Activated CD8-positive, alpha-beta memory T cell treated with anti-CD3 and anti-CD28 coated beads, Interleukin-2, amount 50 U/mL, for 48 hours (primary cell): ENCODE measurements around the gene LRRC26.

Experiments used
- DNase-seq: peaks from one replicate; pipeline ENCODE4 v3.0.0-alpha.2; 2020

Gene LRRC26

DNA sequence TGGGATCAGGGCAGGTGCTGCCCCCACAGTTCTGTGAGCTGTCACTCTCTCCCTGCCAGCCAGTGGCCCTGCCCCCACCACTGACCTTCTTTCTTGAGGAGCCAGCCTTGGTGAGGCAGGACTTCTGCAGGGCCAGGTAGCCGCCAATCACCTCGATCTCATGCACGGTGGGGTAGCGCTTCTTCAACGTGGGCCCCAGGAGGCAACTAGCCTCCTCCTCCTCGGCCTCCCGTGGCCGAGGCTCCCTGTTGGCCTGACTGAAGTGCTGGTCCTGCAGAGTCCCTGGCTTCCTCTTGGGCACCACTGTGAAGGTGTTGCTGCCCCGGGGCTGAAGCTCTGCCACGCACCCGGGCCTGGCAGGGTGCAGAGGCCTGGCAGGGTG is 29.0 kb upstream of the LRRC26 start:
- no peak for DNase-seq

DNA sequence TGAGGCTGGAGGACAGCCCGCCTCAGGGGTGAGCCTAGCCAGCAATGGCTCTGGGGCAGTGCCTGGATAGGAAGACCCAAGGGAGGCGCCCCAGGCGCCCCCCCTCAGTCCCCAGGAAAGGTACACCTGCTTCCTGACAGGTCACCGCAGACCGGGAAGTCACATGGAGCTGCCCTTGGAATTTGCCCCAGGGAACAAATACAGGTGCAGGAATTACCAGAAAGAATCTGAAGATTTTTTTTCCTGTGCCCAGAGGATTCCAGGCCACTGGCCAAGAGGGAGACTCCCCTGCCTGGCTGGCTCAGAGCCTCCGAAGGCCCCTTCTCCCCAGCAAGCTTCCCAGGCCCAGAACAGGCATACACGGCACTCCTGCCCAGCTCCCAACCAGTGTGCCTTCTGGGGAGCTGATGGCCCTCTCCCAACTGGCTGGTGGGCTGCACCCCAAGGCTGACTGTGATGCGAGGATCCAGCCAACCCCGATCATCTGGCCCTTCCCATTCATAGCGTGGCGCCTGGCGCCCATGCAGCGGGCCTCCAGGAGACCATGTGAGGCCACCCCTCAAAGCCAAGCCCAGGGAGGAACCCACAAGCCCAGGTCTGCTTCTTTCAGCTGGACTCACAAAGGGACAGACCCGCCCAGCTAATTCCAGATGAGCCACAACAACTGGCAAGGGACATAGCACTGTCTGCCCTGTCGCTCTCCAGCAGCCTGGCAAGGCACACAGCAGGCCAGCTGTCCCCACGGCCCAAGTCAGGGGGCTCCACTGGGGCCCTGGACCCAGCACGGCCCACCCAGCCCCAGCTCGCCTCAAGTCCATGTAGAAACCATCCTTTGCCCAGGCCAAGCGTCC is 28.4 kb upstream of the LRRC26 start:
- DNase-seq, result no peak

DNA sequence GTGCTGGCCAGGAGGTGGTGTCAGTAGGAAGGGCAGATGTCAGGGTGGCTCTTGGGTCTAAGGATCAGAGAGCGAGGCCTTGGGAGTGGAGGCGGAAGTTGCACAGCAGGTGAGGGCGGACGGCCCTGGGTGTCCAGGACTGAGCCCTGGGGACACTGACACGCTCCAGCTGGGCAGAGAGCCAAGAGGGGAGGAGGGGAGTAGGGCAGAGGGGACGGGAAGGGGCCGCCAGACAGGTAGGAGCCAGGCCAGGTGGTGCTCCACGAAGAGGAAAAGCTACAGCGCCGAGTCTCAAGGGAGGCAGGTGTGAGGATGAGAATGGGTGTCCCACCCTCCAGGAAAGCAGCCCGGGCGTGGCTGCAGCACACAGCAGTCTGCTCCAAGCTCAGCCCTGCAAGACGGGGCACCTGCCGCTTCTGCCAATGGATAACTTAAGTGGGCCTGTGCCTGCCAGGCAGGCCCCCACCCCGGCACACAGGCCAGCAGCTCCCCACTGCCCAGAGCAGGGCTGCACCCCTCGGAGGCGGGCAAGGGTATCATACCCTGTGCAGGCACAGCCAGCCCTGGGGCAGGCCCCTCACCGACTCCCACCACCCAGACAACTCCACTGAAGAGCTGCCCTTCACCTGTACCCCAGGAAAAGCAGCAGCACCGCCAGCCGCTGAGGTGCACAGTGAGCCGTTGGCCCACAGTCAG is 25.8 kb upstream of the LRRC26 start:
- DNase-seq, result no peak

DNA sequence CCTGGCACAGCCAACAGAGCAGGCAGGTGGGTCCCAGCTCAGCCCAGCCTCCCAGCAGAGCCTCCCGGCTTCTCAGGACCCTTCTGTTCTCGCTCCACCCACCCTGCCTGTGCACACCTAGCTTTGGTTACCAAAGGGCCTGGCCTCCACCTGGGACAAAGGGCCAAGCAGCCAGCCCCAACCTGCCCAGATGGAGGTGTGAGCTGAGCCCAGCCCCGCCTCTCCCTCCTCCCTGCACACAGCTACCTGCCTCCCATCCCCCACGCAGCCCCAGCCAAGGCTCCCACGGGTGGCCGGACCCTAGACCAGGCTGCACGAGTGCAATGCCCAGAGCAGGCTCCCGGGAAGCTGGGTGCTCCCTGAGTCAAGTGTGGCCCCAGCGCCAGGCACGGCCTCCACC is 25.1 kb upstream of the LRRC26 start:
- DNase-seq, result no peak

DNA sequence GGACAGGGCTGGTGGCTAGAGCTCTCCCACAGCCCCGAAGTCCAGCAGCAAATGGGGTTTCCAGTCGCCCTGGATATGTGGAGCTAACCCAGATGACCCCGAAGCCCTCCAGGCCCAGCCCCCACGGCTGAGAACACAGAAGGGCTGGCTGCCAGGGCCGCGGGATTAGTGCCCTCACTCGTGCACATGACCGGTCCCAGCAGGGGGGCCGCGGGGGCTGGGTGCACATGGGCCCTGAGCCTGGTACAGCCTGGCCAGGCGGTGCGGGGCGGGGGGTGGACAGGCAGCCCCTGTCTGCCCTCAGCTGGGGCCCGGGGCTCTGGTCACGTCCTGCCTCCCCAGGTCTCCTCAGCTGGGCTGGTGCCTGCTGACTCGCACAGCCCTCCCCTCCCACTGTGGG is 24.5 kb upstream of the LRRC26 start:
- DNase-seq, result no peak

DNA sequence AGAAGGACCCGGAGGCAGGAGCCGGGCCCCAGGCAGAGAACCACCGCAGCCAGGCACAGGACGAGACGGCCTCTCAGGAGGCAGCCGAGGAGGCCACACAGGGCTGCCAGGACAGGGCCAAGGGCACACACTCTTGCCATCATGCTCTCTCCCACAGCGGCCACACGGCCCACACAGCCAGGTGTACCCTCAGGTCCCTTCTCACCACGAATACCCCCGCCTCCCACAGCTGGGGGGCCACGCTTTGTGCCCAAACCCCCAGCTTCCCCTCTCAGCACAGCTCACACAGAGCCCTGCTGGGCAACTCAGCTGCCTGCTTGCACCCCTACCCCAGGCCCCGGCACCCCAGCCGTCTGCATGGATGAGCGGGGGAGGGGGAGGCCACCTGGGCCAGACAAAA is 23.9 kb upstream of the LRRC26 start:
- DNase-seq, result no peak

DNA sequence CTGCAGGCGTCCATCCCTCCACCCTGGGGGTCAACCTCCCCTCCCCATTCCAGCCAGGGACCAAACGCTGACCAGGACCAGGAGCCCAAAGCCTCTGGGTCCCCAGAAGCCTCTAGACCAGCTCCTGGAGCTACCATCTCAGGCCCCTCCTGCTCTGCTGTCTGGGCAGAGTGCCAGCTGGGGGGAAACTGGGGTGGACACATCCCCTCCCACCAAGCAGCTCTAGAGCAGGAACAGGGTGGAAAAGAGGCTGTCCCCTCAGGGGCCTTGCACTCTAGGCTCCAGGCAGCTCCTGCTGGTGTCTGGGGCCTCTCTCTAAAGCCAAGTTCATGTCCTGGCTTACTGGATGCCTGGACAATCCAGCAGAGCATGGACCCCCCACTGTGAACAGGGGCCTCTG is 23.0 kb upstream of the LRRC26 start:
- no peak for DNase-seq

DNA sequence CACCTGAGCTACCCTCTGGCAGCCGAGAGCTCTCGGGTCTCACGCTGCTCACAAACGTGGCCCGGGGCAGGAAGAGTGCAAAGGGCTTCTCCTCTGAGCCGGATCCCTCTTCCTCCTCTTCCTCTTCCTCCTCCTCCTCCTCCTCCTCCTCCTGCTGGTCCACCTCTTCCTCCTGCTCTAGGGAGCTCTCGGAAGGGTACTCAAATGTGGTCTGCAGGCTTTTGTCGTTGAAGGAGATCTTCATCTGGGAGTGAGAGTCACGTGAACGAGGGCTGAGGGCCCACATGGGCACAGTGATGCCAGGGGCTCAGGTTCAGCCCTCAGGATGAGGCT is 22.6 kb upstream of the LRRC26 start:
- no peak for DNase-seq

DNA sequence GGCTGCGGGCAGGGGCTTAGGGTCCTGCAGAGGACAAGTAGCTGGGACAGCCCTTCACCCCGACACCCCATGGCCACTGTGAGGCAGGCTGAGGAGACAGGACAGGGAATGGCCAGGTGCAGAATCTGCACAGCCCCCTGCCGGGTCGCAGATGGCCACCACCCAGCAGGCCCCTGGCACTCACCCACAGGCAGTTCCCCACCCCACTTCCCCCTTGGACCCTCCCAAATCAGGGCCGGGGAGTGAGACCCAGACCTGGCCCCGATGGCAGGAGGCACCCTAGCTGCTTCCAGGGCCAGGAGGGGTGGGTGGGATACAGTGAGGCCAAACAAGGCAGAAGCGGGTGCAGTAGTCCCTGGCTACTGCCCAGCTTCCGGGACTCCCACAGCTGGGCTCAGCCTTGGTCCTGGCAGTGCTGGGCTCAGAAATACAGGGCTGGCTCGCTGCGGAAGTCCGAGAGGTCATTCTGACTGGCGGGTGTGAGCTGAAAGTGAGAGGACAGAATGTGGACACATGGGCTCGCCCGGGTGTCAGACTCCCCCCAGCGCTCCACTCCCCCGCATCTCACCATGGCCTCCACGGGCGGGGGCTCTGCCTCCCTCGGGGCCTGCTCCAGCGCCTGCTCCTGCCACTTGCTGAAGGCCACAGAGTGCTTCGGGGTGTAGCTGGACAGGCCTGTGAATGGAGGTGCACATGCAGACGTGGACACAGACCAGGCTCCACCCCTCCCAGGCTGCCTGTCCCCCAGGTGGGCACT is 22.0 kb upstream of the LRRC26 start:
- no peak for DNase-seq

DNA sequence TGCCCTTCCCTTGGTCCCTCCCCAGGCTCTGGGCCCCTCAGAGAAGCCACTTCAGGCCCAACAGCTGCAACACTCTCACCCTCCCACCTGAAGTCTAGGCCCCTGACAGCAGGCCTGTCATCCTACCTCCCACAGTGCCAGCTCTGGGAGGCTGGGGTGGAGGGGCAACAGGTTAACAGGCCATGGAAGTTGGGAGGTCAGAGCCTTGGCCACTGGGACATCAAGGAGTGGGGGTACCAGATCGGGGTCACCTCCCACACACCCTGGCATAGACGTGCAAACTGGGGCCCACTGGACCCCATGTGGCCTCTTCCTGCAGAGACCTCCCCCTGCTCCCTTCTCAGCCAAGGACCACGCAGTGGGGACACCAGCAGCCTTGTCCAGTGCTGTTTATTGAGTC is 21.4 kb upstream of the LRRC26 start:
- no peak for DNase-seq

DNA sequence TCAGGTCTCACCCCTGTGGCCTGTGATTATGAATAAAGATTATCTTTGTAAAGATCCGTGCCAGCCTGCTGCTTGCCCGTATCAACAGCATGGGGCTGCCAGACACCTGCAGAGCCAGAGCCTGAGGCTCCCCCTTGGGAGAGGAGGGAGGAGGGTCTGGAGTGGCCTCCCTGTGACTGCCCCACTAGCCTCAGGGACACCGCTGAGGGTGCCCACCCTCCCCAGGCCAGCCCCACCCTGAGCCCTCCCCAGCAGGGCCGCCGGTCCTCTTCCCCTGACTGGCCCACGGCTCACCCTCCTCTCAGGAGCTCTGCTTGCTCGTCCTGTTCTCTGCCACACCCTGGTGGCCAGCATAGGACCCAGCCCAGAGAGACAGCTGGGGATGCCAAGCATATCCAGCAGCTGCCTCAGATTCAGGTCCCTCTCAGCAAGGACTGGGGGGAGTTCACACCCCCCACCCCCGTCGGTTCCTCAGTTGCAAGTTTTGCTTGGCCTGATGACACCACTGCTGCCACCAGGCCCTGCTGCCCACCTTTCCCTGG is 20.5 kb upstream of the LRRC26 start:
- no peak for DNase-seq

DNA sequence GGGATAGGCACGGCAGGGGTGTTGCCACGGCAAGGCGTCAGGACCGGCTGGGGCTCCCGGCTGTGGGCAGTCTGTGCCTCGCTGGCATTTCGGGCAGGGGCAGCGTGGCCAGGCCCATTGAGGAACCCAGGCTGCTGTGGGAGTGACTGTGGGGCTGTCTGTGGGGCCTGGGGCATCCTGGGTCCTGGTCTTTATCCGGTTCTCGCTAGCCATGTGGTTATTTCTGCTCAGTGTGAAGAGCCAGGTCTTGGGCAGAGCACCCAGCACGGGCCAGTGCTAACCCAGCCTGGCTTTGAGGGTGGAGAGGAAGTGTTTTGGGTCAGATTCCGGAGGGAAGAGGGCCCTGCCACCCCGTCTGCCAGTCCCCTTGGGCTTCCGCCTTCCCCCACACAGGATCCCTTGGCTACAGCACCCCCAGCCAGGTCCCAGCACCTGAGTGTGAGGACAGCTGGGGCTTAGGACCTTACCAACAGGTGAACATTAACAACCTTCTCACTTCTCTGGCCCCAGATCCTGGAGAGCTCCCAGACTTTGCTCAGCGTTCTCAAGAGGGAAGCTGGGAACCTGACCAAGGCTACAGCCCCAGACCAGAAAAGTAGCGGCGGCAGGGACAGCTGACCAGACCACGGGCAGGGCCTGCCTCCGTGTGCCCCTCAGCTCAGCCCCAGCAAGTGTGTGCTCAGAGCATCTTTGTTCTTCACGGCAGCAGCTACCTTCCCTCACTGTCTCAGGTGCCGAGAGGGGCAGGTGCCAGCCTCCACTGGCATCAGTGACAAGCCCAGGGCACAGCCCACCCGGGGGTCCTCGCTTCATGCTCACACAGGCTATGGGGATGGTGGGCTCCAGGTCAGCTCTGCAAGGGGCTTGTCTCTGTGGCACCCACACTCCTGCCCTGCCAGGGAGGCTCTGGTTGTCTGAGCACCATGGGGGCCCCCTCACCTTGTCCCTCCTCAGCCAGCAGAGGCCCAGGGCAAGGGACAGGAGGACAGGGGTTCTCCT is 19.7 kb upstream of the LRRC26 start:
- no peak for DNase-seq

DNA sequence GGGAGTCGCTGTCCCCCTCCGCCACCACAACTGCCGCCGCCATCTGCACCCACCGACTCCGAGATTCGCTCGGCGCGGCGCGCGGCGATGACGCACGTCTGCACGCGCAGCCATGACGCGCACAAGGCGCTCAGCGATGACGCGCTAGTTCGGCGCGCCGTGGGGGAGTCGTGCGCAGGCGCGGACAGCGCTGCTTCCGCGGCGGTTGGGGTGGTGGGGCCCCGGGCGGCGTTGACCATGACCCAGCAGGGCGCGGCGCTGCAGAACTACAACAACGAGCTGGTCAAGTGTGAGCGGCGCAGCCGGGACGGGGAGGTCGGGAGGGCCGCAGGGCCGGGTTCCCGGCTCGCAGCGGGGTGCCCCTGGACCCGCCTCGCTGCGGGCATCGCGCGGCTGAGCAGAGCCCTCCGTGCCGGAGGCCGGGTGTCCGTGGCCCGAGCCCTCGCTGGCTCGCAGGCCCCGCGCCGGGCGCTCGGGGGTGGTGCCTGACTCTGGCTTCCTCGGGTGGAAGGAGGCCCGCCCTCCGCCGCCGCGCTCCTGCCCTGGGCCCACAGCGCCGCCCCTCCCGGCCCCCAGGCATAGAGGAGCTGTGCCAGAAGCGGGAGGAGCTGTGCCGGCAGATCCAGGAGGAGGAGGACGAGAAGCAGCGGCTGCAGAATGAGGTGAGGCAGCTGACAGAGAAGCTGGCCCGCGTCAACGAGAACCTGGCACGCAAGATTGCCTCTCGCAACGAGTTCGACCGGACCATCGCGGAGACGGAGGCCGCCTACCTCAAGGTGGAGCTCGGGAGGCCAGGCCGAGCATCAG is 18.8 kb upstream of the LRRC26 start, which contains the start of the genes ANAPC2 and SSNA1:
Gene ANAPC2, minus strand, starts transcription at position 71 of the 807 bp plus-strand sequence. Its CDS starts 28 bp downstream, at position 43.
Gene SSNA1, plus strand, starts transcription at position 187 of the 807 bp plus-strand sequence. Its CDS starts 51 bp downstream, at position 238.
- peak; percentile 100 for DNase-seq

DNA sequence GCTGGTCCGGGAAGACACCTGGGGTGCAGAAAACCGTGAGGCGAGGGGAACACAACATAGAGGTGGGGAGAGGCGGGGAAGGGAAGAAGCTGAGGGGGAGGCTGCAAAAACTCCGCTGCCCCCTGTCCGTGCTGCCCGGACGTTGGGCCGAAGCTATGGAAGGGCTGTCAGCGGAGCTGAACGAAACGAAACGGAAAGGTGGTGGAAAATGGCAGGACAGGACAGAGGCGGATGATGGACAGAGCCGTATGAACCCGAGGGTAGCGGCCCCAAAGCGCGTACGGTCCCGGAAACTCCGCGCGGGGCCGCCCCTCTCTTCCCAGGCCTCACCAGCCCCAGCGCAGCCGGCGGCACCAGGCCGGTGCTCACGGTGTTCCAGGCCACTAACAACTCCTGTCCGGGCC is 18.2 kb upstream of the LRRC26 start:
- no peak for DNase-seq

DNA sequence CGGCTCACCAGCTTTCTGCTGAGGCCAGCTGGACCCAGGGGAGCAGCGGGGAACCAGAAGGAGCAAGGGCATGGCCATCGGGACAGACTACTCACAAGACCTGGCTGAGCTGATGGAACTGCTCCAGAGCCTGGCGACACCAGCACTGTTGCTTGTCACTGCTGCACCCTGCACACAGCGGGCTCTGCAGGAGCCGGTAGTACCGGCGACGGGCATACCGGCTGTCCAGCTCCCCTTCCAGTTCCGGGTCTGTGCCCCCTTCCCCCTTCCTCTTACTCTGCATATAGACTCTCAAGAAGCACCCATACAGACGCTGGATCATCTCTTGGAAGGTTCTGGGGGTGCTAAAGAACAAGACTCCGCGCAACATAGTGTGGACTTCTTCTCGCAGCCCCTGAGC is 17.5 kb upstream of the LRRC26 start:
- DNase-seq, result no peak

DNA sequence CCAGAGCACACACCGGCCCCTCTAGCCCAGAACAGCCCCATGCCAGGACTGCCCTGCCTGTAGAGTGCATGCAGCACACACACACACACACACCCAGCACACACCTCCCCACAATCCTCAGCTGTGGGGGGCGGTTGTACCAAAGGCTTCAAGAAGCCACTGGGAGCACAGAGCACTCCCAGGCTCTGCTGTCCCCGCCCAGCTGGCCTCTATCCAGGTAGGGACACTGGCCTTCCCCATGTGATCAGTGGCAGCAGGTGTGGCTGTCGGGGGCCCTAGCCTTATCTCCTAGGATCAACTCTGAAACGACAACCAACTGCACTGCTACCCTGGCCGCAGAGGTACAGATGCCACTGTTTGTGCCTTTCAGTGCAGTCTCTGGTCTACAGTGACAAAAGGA is 16.5 kb upstream of the LRRC26 start:
- no peak for DNase-seq

DNA sequence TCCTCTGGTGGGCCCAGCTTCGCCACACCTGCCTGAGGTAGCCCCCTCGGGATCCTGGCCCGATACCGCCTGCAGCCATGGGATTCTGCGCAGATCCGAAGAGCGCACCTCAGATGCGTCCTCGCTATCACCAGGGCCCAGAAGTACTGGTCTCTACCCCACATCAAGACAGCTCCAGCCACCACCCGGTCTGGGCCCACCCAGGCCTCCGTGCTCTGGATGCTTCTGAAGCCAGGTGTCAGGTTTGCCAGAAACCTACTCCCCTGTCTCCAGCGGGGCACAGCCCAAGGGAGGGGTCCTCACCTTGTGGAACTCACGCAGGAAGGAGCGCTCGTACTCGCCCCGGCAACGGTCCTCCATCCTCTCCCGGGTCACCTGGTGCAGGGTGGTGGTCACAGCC is 16.1 kb upstream of the LRRC26 start:
- DNase-seq, result no peak

DNA sequence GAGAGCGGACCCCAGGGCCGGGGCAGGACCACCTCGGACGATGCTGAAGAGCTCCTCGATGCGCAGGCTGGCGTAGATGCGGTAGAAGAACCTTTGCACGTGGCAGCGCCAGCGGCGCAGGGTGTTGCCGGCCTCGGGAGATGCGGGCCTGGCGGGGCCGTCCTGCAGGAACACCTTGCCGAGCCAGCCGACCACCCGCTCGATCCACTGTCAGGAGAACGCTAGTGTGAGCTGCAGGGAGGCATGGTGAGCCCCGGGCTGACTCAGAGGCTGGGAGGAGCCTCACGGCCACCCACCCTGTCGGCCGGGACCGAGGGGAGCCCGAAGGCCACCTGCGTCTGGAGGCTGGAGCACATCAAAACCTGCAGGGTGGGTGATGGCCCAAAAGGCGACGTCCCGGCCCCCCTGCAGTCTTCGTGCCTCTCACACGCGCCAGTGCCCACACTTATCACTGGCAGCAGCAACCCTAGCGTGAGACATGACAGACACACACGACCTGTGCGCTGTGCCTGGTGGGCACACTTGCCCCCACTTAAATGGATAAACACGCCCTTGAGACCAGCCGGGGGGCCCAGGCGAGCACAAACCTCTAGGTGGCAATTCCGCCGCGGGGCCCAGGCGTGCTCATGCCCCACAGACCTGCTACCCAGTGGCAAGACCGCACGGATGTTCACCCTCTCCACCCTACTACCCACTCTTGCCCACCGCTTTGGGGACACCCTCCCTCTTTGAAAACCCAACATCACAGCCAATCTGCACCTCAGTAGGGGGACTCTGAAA is 15.2 kb upstream of the LRRC26 start:
- DNase-seq, result no peak

DNA sequence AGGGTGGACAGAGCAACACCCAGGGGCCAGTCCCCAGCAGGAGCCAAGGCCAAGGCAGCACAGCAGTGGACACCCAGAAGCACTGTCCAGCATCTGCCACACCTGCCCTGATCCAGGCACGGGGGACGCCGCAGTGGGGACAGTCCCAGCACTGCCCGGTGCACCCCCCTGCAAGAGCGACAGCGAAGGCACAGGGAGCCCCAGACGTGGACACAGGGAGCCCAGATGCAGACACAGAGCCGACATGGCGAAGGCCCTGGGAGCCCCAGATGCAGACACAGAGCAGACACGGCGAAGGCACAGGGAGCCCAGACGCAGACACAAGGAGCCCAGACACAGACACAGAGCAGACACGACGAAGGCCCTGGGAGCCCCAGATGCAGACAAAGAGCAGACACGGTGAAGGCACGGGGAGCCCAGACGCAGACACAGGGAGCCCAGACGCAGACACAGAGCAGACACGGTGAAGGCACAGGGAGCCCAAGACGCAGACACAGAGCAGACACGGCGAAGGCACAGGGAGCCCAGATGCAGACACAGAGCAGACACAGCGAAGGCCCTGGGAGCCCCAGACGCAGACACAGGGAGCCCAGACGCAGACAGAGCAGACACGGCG is 14.2 kb upstream of the LRRC26 start:
- no peak for DNase-seq

DNA sequence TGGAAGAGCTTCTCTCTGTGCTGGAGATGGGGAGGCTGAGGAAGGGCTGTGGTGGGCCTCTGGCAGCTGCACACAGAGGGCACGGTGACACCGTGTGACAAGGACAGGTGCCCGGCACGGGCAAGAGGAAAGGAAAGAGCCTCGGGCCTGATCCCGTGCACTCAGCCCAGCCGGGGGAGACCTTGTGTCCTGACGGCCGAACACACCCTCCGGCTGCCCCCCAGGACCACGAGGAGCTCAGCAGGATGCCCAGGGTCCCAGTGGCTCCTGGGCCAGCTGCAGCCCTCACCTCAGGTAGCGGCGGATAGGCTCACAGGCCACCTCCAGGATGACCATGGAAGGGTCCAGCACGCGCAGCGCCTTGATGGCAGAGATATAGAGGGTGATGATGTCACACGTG is 13.0 kb upstream of the LRRC26 start:
- DNase-seq, result no peak
